SW 1271 (cell line): Measurements from ENCODE around the gene GTF2A2.
"Not testable (repeated sequence)": the region's sequence is repeated elsewhere in the genome, so short reads cannot be mapped to it uniquely, and the experiment has no call there.

ENCODE experiments used
- DNase-seq, 2 experiments: peaks; one replicate each; lab custom pipeline; 2025; lab: John Stamatoyannopoulos, UW

The GTF2A2 gene

DNA sequence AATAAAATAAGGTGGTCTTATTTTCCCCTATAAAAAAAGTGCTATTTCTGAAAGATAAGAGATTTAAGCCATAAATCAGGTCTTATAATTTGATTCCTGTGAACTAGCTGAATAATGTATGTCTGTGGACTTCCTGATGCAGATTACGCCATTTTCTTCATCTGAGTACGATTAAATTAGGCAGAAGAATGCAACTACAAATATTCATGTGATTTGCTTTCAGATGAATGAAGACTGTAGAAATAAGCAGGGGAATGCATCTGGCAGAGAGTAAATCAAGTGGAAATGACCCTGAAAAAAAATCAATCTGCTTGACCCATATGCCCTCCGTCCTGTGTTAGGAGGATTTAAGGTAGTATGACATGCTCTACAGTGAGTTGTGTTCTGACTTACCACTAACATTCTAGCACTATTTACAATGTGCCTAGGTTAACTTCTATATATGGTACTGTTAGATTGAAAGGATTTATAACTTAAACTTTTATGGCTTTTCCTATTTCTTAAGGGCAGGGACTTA lies 17.1 kb upstream of the GTF2A2 start:
- no peak for DNase-seq

GRCh38 chr15:59668556-59668955 lies 11.2 kb upstream of the GTF2A2 start:
- no peak for DNase-seq

GRCh38 chr15:59662260-59662659 lies 4.9 kb upstream of the GTF2A2 start:
- DNase-seq, result no peak

DNA sequence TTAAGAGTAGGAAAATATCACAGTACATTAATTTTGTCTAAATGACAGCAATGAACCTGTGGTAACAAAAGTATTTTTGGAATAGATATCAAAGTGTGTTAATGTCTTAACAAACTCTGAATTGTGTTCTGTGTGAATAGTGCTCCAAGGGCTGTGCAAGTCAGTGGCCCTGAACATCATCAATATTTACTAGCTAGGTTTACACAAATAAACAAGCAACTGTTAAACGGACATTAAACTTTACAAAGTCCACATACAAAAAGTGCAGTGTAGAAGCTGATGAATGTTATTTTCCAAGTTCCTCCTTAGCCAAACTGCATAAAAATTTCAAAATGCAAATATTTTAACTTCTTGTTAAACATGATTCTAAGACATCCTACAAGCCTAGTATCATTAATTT lies 2.1 kb upstream of the GTF2A2 start:
- DNase-seq, result no peak

DNA sequence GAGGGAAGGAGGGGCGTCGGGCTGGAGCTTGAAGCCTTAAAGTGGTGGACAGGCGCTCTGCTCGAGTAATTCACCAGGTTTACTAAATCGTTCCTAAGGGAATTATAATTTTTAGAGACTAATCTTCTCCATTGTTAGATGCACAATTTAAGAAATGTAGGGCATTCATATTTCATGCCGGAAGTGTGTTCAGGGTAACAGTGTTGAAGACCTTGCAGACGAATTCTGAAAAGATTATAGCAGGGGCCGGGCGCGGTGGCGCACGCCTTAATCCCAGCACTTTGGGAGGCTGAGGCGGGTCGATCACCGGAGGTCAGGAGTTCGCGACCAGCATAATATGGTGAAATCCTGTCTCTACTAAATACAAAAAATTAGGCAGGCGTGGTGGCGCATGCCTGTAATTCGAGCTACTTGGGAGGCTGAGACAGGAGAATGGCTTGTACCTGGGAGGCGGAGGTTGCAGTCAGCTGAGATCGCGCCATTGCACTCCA lies 365 bp upstream of the GTF2A2 start:
- no peak for DNase-seq

DNA sequence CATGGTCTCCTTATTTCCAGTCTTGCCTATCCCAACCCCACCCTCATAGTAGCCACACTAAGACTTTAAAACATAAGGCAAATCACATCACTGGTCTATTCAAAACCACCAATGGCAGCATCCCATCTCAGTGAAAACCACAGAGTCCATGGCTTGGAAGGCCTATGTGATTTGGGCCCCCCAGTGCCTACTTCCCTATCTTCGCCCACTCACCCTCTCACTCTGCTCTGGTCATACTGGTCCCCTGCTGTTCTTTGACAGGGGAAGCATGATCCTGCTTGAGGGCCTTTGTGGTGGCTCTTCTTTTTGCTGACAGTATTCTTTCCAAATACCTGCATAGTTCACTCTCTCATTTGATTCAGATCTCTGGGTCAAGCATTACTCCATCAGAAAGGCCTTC lies 3.3 kb downstream of the GTF2A2 start:
- DNase-seq, result no peak

DNA sequence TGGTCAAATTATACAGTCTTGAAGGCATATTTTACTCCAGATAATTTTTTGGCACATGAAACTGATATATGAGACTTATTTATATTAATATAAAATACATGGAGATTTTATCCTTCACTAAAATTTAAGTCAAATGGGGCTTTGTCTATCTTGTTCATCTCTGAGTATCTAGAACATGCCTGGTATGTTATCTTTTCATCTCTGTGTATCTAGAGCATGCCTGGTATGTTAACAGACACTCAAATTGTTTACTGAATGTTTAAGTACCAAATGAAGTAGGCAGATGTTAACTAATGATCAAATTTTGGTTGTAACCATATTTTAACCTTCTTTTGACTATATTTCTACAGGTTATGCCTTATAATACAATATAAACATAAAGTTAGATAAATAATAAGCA lies 7.7 kb downstream of the GTF2A2 start:
- DNase-seq, result no peak

DNA sequence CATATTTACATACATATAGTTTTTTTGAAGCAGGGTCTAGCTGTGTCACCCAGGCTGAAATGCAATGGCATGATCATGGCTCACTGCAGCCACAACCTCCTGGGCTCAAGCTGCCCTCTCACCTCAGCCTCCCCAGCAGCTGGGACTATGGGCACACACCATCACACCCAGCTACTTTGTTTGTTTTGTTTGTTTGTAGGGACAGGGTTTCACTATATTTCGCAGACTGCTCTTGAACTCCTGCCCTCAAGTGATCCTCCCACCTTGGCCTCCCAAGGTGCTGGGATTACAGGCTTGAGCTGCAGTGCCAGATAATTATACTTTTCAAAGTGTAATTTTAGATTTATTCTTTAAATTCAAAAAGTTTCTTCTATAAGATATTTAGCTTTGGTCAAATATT lies 10.2 kb downstream of the GTF2A2 start:
- DNase-seq, result no peak

GRCh38 chr15:59646277-59646676 lies 11.0 kb downstream of the GTF2A2 start:
- no peak for DNase-seq

- DNase-seq, result not testable (repeated sequence)
Observed at GRCh38 chr15:59645812-59646211, 11.5 kb downstream of the GTF2A2 start.

- no peak for DNase-seq
Observed at GRCh38 chr15:59644756-59645155, 12.6 kb downstream of the GTF2A2 start.

- no peak for DNase-seq
Observed at GRCh38 chr15:59642351-59642750, 15.0 kb downstream of the GTF2A2 start.

- DNase-seq, result not testable (repeated sequence)
Observed at GRCh38 chr15:59637507-59637906, 19.8 kb downstream of the GTF2A2 start.

DNA sequence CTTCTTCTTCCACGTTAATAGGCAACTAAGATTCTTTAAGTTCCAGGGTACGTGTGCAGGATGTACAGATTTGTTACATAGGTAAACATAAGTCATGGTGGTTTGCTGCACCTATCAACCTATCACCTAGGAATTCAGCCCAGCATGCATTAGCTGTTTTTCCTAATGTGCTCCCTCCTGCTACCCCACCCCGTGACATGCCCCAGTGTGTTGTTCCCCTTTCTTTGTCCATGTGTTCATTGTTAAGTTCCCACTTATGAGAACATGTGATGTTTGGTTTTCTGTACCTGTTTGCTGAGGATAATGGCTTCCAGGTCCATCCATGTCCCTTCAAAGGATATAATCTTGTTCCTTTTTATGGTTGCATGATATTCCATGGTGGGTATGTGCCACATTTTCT lies 21.1 kb downstream of the GTF2A2 start:
- no peak for DNase-seq

- no peak for DNase-seq
Observed at GRCh38 chr15:59632714-59633113, 24.6 kb downstream of the GTF2A2 start.

GRCh38 chr15:59622289-59622688 lies 35.0 kb downstream of the GTF2A2 start:
- peak in 1 of 2 experiments; percentile 41 for DNase-seq

DNA sequence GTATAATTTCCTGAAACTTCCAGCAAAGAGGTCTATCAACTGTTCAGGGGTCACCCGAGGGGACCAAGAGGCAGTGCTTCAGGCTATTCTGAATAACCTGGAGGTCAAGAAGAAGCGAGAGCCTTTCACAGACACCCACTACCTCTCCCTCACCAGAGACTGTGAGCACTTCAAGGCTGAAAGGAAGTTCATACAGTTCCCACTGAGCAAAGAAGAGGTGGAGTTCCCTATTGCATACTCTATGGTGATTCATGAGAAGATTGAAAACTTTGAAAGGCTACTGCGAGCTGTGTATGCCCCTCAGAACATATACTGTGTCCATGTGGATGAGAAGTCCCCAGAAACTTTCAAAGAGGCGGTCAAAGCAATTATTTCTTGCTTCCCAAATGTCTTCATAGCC lies 38.9 kb downstream of the GTF2A2 start:
- no peak for DNase-seq

DNA sequence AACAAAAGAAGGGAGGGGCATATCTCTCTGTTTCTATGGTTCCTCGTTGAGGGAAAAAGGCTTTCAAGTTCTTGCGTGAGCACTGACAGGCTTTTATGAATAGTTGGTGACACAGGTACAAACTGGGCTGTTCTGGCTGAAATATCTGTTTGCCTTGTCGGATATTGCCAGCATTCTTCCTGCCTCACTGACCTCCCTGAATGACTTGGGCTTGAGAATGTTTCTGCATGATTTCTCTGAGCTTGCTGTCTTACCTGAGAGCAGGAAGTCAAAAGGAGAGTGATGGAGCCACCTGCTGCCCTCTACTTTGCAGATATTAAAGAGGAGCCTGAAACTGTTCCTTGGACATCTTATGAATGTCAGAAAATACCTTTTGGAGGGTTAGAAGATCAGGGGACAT lies 40.9 kb downstream of the GTF2A2 start:
- DNase-seq, result no peak

GRCh38 chr15:59615661-59616060 lies 41.7 kb downstream of the GTF2A2 start:
- DNase-seq, result no peak

- no peak for DNase-seq
Observed at GRCh38 chr15:59614153-59614552, 43.2 kb downstream of the GTF2A2 start.

DNA sequence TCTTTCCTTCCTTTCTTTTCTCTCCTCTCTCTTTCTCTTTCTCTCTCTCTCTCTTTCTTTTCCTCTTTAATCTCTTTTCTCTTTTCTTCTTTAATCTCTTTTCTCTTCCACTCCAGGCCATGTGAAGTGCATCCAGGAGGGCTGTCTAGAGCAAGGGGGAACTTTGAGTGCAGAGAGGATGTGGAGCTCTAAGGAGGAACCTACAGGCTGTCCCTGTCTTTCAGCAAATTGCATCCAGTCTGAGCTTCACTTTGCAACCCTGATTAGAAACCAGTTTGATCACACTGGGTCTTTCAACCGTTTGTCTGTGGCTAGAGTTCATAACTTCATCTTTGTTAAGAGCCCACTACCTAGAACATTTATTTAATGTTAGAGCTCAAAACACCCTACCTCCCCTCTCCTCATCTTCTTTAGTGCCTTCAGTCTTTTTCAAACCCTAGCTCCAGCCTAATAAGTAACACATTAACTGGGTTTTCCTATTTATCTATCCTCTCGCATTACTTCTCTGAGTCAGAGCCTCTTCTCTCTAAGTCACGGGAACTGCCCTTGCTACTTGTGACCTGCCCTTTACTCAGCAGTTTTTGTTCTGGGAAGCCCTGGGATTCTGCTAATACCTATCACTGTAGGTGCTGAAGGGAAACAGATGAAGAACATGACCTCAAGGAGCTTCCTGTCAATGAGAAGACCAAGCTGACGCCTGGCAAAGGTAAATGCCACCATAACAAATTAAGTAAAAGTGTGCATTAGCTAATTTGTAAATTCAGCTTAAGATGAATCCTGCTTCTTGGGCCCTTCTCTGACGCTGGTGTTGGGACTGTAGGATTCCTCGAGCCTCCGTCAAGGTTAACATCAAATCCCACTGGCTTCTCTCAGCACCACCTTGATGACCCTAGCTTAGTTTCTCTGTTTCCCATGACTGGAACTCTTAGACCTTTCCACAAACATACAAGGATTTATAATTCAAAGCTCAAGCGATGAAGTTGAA lies 45.7 kb downstream of the GTF2A2 start, which contains the start of gene GCNT3:
TSS of gene GCNT3 (plus strand) at position 508 of the 985 bp plus-strand sequence. CDS start 6,456 bp downstream, outside the sequence.
- no peak for DNase-seq

DNA sequence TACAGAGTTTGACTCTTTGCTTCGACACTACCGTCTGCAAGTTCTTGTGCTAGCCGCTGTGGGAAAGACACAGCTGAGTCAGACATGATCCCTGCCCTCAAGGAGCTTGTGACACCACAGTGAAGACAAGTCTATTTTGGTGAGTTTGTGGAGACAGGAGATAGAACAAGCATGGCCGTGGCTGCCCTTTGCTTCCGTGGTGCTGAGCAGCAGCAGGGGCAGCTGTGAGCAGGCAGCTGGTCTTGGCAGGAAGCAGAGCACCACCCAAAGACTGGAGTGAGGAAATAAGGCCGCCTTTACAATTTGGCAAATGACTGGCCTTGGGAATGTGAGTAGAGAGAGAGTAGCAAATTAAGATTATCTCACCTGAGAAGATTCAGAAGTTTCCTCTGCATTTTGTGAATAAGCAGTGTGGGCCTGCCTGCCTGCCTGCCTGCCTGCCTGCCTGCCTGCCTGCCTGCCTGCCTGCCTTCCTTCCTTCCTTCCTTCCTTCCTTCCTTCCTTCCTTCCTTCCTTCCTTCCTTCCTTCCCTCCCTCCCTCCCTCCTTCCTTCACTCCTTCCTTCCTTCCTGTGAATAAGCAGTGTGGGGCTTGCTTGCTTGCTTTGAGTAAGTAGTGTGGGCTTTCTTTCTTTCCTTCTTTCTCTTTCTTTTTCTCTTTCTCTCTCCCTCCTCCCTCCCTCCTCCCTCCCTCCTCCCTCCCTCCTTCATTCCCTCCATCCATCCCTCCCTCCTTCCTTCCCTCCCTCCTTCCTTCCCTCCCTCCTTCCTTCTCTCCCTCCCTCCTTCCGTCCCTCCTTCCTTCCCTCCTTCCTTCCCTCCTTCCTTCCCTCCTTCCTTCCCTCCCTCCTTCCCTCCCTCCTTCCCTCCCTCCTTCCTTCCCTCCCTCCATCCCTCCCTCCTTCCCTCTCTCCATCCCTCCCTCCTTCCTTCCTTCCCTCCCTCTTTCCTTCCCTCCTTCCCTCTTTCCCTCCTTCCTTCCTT lies 47.3 kb downstream of the GTF2A2 start:
- DNase-seq, result no peak
